GM12878 (cell line): ENCODE results near the gene WNT5A. TPM values are rescaled to one million over a fixed set of nuclear protein-coding genes. Genes with fewer than 3 reads are reported as not detected.

Source experiments
- ATAC-seq: fragments of 200-7000 bp; cut with Tn5 transposase; 3 replicates; pipeline ENCODE4 v1.9.1; 2020; ENCODE audit warnings: mild to moderate bottlenecking, moderate library complexity
- BruUV-seq: library from RNA; stranded (reverse); fragments of 400-500 nt; replicated peaks from 2 replicates; lab custom pipeline; 2021; lab: Mats Ljungman, UMichigan
- CTCF ChIA-PET: fragments of 300-600 bp; sonication (Branson Sonifier 250); formaldehyde crosslinking; extraction: SDS; loops from one replicate; lab custom pipeline; 2021; ENCODE audit warnings: inconsistent platforms; lab: Yijun Ruan, JAX
- POLR2A ChIA-PET: fragments of 350-600 bp; formaldehyde crosslinking; extraction: SDS; loops from one replicate; lab custom pipeline; 2021; ENCODE audit warnings: inconsistent platforms; lab: Charles Lee
- RAD21 ChIA-PET: fragments of 300-600 bp; sonication (Branson Sonifier 250); formaldehyde crosslinking; loops from one replicate; lab custom pipeline; 2023; ENCODE audit warnings: antibody characterized with exemption; ENCODE audit not compliant: unreplicated experiment; lab: Charles Lee
- SMC1A ChIA-PET: fragments of 300-600 bp; sonication (Branson Sonifier 250); formaldehyde crosslinking; loops from one replicate; lab custom pipeline; 2023; ENCODE audit not compliant: unreplicated experiment, uncharacterized antibody; lab: Charles Lee
- DNase-seq: peaks from one replicate; pipeline ENCODE4 v3.0.0-alpha.2; 2011; ENCODE audit warnings: low read depth, low spot score
- FAIRE-seq: peaks from 3 replicates; lab custom pipeline; 2011; peaks lifted over from hg19 to GRCh38; lab: Jason Lieb, UNC
- H2AFZ ChIP-seq: 2 replicates; pipeline ENCODE4 v1.6.0; 2011; ENCODE audit warnings: low read depth, low read length, control low read depth; ENCODE audit not compliant: control insufficient read depth
- H3K27ac ChIP-seq: 2 replicates; pipeline ENCODE4 v1.5.1; 2011; ENCODE audit warnings: control low read depth; ENCODE audit not compliant: control insufficient read depth, insufficient read depth
- H3K27me3 ChIP-seq, 2 experiments: replicated peaks in 1 of 2; 2 replicates each; pipeline versions ENCODE4 v1.6.0 to v1.6.1; 2011; ENCODE audit warnings: low read length in 1 of 2; ENCODE audit not compliant: control insufficient read depth in 2 of 2, insufficient read depth in 2 of 2
- H3K36me3 ChIP-seq, 2 experiments: 2 replicates each; pipeline ENCODE4 v1.5.1; 2011; ENCODE audit warnings: low read length in 1 of 2; ENCODE audit not compliant: control insufficient read depth in 2 of 2, insufficient read depth in 2 of 2
- H3K4me1 ChIP-seq: 2 replicates; pipeline ENCODE4 v1.6.1; 2011; ENCODE audit warnings: mild to moderate bottlenecking, low read length, moderate library complexity, mixed read lengths; ENCODE audit not compliant: control insufficient read depth, insufficient read depth
- H3K4me2 ChIP-seq: 2 replicates; pipeline ENCODE4 v1.6.0; 2011; ENCODE audit warnings: control low read depth; ENCODE audit not compliant: control insufficient read depth, insufficient read depth
- H3K4me3 ChIP-seq: fragments of 200-600 bp; sonication (generic); 2 replicates; pipeline ENCODE4 v1.5.1; 2016
- H3K79me2 ChIP-seq: 2 replicates; pipeline ENCODE4 v1.6.0; 2011; ENCODE audit warnings: low read length; ENCODE audit not compliant: control insufficient read depth, insufficient read depth
- H3K9ac ChIP-seq: 2 replicates; pipeline ENCODE4 v1.8.0; 2011; ENCODE audit warnings: low read length, control low read depth, mixed read lengths; ENCODE audit not compliant: control insufficient read depth, insufficient read depth
- H3K9me3 ChIP-seq: replicated peaks from 3 replicates; pipeline ENCODE4 v1.5.1; 2011; ENCODE audit warnings: mild to moderate bottlenecking, low read length; ENCODE audit not compliant: control insufficient read depth, insufficient read depth
- H4K20me1 ChIP-seq: 2 replicates; pipeline ENCODE4 v1.6.0; 2011; ENCODE audit not compliant: control insufficient read depth, insufficient read depth
- ATF7 ChIP-seq: fragments of 450-650 bp; IDR thresholded peaks from 2 replicates; pipeline ENCODE4 v1.6.1; 2016; ENCODE audit warnings: low read depth, mild to moderate bottlenecking
- BCLAF1 ChIP-seq: fragments of 450-650 bp; IDR thresholded peaks from 2 replicates; pipeline ENCODE4 v1.6.1; 2017; ENCODE audit warnings: antibody characterized with exemption, mild to moderate bottlenecking, moderate library complexity
- CBFB ChIP-seq: IDR thresholded peaks from 2 replicates; pipeline ENCODE4 v1.6.1; 2016; ENCODE audit warnings: antibody characterized with exemption, low read depth
- EZH2 ChIP-seq: IDR thresholded peaks from 2 replicates; pipeline ENCODE4 v1.6.1; 2012; ENCODE audit warnings: low read depth, mild to moderate bottlenecking, control low read depth, inconsistent platforms, low read length, borderline replicate concordance; ENCODE audit not compliant: control insufficient read depth
- HDGF ChIP-seq: fragments of 450-650 bp; IDR thresholded peaks from 2 replicates; pipeline ENCODE4 v1.6.1; 2016; ENCODE audit warnings: antibody characterized with exemption
- PML ChIP-seq: IDR thresholded peaks from 2 replicates; pipeline ENCODE4 v1.6.1; 2012; ENCODE audit warnings: low read length, inconsistent platforms
- RCOR1 ChIP-seq: conservative IDR thresholded peaks from 2 replicates; pipeline ENCODE4 v1.6.1; 2012; ENCODE audit warnings: low read depth, low read length, improper control_type of control experiment
- REST ChIP-seq: IDR thresholded peaks from 2 replicates; pipeline ENCODE4 v1.6.1; 2012; ENCODE audit warnings: mild to moderate bottlenecking, low read depth, low read length
- SMAD1 ChIP-seq: fragments of 450-650 bp; IDR thresholded peaks from 2 replicates; pipeline ENCODE4 v1.6.1; 2018; ENCODE audit warnings: mild to moderate bottlenecking, low read depth; ENCODE audit not compliant: partially characterized antibody
- SMAD5 ChIP-seq: IDR thresholded peaks from 2 replicates; pipeline ENCODE4 v1.6.1; 2016; ENCODE audit warnings: antibody characterized with exemption, low read depth
- SRF ChIP-seq, 2 experiments: IDR thresholded peaks; 2 replicates each; pipeline ENCODE4 v1.6.1; 2011; ENCODE audit warnings: low read depth in 2 of 2, low read length in 2 of 2, mild to moderate bottlenecking in 1 of 2, moderate library complexity in 1 of 2
- TAF1 ChIP-seq: IDR thresholded peaks from 2 replicates; pipeline ENCODE4 v1.6.1; 2011; ENCODE audit warnings: mild to moderate bottlenecking, low read depth, low read length, borderline replicate concordance
- USF2 ChIP-seq: IDR thresholded peaks from 2 replicates; pipeline ENCODE4 v1.6.1; 2011; ENCODE audit warnings: low read depth, low read length, improper control_type of control experiment, borderline replicate concordance
- YBX1 ChIP-seq: fragments of 450-650 bp; IDR thresholded peaks from 2 replicates; pipeline ENCODE4 v1.6.1; 2016; ENCODE audit warnings: antibody characterized with exemption
- ZNF217 ChIP-seq: fragments of 450-650 bp; IDR thresholded peaks from 2 replicates; pipeline ENCODE4 v1.6.1; 2017; ENCODE audit warnings: antibody characterized with exemption, mild to moderate bottlenecking
- WGBS: methylation state at CpG from one replicate; pipeline ENCODE4 v1.1.6; 2016; ENCODE audit warnings: low lambda C conversion rate; ENCODE audit not compliant: insufficient replicate concordance, insufficient coverage; ENCODE audit errors: missing lambda C conversion rate; 5-methylcytosine and 5-hydroxymethylcytosine counted together
- in situ Hi-C: fragments of 300-500 bp; cut with MboI; formaldehyde crosslinking; loops from 9 replicates; pipeline ENCODE4 v1.14.3; 2018; ENCODE audit warnings: mixed read lengths
- intact Hi-C: fragments of 100-400 bp; cut with micrococcal nuclease; formaldehyde crosslinking; loops from one replicate; pipeline ENCODE4 v1.14.2; 2022; ENCODE audit not compliant: unreplicated experiment
- polyA plus RNA-seq, 11 experiments: library from polyadenylated mRNA; depleted of rRNA in 4 of 11; unstranded in 6 of 11; stranded (reverse) in 5 of 11; fragments of >200 nt; fragmentation: Nextera tagmentation in 4 of 11; fragmentation: Illumina TruSeq in 1 of 11; extraction: Ambion mirVana in 4 of 11; extraction: Trizol in 1 of 11; gene quantifications; 1 replicate in 1 of 11; 2 replicates in 10 of 11; pipeline versions ENCODE4 v1.2.1 to v1.2.3, GENCODE V29; 2011 to 2016; ENCODE audit warnings: inconsistent platforms in 2 of 11, missing spikeins in 2 of 11, low read depth in 1 of 11
- total RNA-seq, 4 experiments: library from RNA; depleted of rRNA in 3 of 4; stranded (reverse); fragments of >200 nt in 3 of 4; fragmentation: Illumina TruSeq in 1 of 4; extraction: Trizol in 1 of 4; gene quantifications; 2 replicates each; pipeline versions ENCODE4 v1.2.1 to v1.2.3, GENCODE V29; 2013 to 2021

The WNT5A gene
- total and polyA plus RNA-seq, 10 of the 15 experiments (the other 5 are each of a cell fraction or from before 2014, with no cell fraction given), result 0.06 to 2.8 (median 0.39) TPM

- TF ChIP-seq ZNF217 (no peak), PML (no peak)
These were observed 43.8 kb downstream of the WNT5A start (continued) for GRCh38 chr3:55443346-55443745.

- ChIA-PET POLR2A (no interaction called here), SMC1A (no interaction called here), CTCF (interaction anchor here (0.6 kb wide), 1 partner anchor 112 kb away, joined by 5 read pairs; no protein-coding TSS in a partner anchor), RAD21 (no interaction called here)
- DNase-seq (no peak), ATAC-seq (no peak), FAIRE-seq (no peak)
- intact Hi-C loops, result no loop called here
- WGBS, result 30% methylated on average over 3 of the region's 3 CpGs
- H3K4me2 ChIP-seq, result no peak overlapping the region
- no peak overlapping the region for H3K9ac ChIP-seq
- BruUV-seq, result no TSS peak
- in situ Hi-C loops, result no loop called here
- no peaks in the 10 kb centered on the region for H4K20me1 ChIP-seq
- H3K27me3 ChIP-seq, result no peaks in the 10 kb centered on the region; a peak in 1 of 4 replicates
- no peak overlapping the region for H3K4me3 ChIP-seq
- H3K9me3 ChIP-seq, result no peaks in the 10 kb centered on the region
- H3K79me2 ChIP-seq, result no peaks in the 10 kb centered on the region
- no peak overlapping the region for H3K27ac ChIP-seq
- H3K4me1 ChIP-seq, result no peaks in the 10 kb centered on the region
- TF ChIP-seq ATF7 (no peak), CBFB (no peak), RCOR1 (no peak), TAF1 (no peak), HDGF (no peak), SMAD1 (no peak), USF2 (no peak), REST (no peak), SMAD5 (no peak), BCLAF1 (no peak), SRF (IDR thresholded peaks at IDR 0.05; ENCODE audit: low read depth in 2 of 2, low read length in 2 of 2) (no peak), YBX1 (no peak), EZH2 (no peak)
- no peak overlapping the region for H2AFZ ChIP-seq
- H3K36me3 ChIP-seq, result no peaks in the 10 kb centered on the region
These were observed 44.2 kb downstream of the WNT5A start for GRCh38 chr3:55442861-55443260.
